GM21360 (cell line): ENCODE results near the gene SRF.

ENCODE experiments used
- ATAC-seq: cut with Tn5 transposase; IDR thresholded peaks from one replicate; pipeline ENCODE4 v1.9.1; 2021; ENCODE audit warnings: mild to moderate bottlenecking, moderate library complexity; ENCODE audit not compliant: unreplicated experiment

Gene SRF

GRCh38 chr6:43181621-43181941 is 10.5 kb downstream of the SRF start:
- no peak for ATAC-seq

GRCh38 chr6:43181942-43182860 is 11.1 kb downstream of the SRF start, which contains the start of gene CUL9:
TSS of gene CUL9 (plus strand) at chr6:43182196. CDS start at chr6:43184311, 2,115 bp downstream.
- peak; percentile 91 for ATAC-seq

- ATAC-seq, result no peak
Observed at GRCh38 chr6:43183441-43183840, 12.4 kb downstream of the SRF start.

- no peak for ATAC-seq
Observed at GRCh38 chr6:43184268-43184985, 13.4 kb downstream of the SRF start.

GRCh38 chr6:43185391-43185985 is 14.4 kb downstream of the SRF start:
- ATAC-seq, result no peak

- no peak for ATAC-seq
Observed at GRCh38 chr6:43186019-43186418, 14.9 kb downstream of the SRF start.

GRCh38 chr6:43186706-43187105 is 15.6 kb downstream of the SRF start:
- ATAC-seq, result no peak

GRCh38 chr6:43187821-43188220 is 16.8 kb downstream of the SRF start:
- no peak for ATAC-seq

GRCh38 chr6:43188426-43188825 is 17.4 kb downstream of the SRF start:
- no peak for ATAC-seq

- no peak for ATAC-seq
Observed at GRCh38 chr6:43189776-43190304, 18.8 kb downstream of the SRF start.

- no peak for ATAC-seq
Observed at GRCh38 chr6:43192911-43193310, 21.8 kb downstream of the SRF start.

- ATAC-seq, result no peak
Observed at GRCh38 chr6:43193929-43194328, 22.9 kb downstream of the SRF start.

- ATAC-seq, result no peak
Observed at GRCh38 chr6:43196337-43196736, 25.3 kb downstream of the SRF start.

- no peak for ATAC-seq
Observed at GRCh38 chr6:43199912-43200311, 28.8 kb downstream of the SRF start.

- ATAC-seq, result no peak
Observed at GRCh38 chr6:43200541-43200940, 29.5 kb downstream of the SRF start.

GRCh38 chr6:43202451-43202850 is 31.4 kb downstream of the SRF start:
- ATAC-seq, result no peak

GRCh38 chr6:43203029-43203717 is 32.1 kb downstream of the SRF start:
- no peak for ATAC-seq

GRCh38 chr6:43203718-43204095 is 32.6 kb downstream of the SRF start:
- ATAC-seq, result no peak

GRCh38 chr6:43204271-43205105 is 33.4 kb downstream of the SRF start:
- ATAC-seq, result no peak

- ATAC-seq, result no peak
Observed at GRCh38 chr6:43205849-43206248, 34.8 kb downstream of the SRF start.
